CD4-positive, alpha-beta T cell treated with Interleukin-15 for 1 hour (primary cell): ENCODE results near the gene MGAT4C.
"Not testable (repeated sequence)": the region's sequence is repeated elsewhere in the genome, so short reads cannot be mapped to it uniquely, and the experiment has no call there.

Source experiments
- DNase-seq: peaks from one replicate; pipeline ENCODE4 v3.0.0-alpha.2; 2020

The MGAT4C gene

GRCh38 chr12:86122846-86123468 is 133.2 kb downstream of the MGAT4C start:
- DNase-seq, result no peak

- no peak for DNase-seq
Observed at GRCh38 chr12:86118161-86118560, 138.0 kb downstream of the MGAT4C start.

- DNase-seq, result no peak
Observed at GRCh38 chr12:86117711-86118110, 138.5 kb downstream of the MGAT4C start.

GRCh38 chr12:86104087-86104486 is 152.1 kb downstream of the MGAT4C start:
- no peak for DNase-seq

GRCh38 chr12:86097161-86097560 is 159.0 kb downstream of the MGAT4C start:
- no peak for DNase-seq

GRCh38 chr12:86091681-86092080 is 164.5 kb downstream of the MGAT4C start:
- DNase-seq, result no peak

- DNase-seq, result no peak
Observed at GRCh38 chr12:86081843-86082242, 174.3 kb downstream of the MGAT4C start.

- DNase-seq, result not testable (repeated sequence)
Observed at GRCh38 chr12:86059052-86059451, 197.1 kb downstream of the MGAT4C start.

- no peak for DNase-seq
Observed at GRCh38 chr12:86057092-86057845, 198.9 kb downstream of the MGAT4C start.

GRCh38 chr12:86052921-86053320 is 203.3 kb downstream of the MGAT4C start:
- no peak for DNase-seq

GRCh38 chr12:86050010-86050409 is 206.2 kb downstream of the MGAT4C start:
- no peak for DNase-seq

GRCh38 chr12:86044396-86044795 is 211.8 kb downstream of the MGAT4C start:
- DNase-seq, result no peak

GRCh38 chr12:86042062-86042461 is 214.1 kb downstream of the MGAT4C start:
- DNase-seq, result no peak

- DNase-seq, result no peak
Observed at GRCh38 chr12:86018361-86018760, 237.8 kb downstream of the MGAT4C start.

GRCh38 chr12:86015026-86015425 is 241.2 kb downstream of the MGAT4C start:
- no peak for DNase-seq

GRCh38 chr12:86006727-86007126 is 249.5 kb downstream of the MGAT4C start:
- no peak for DNase-seq

- DNase-seq, result no peak
Observed at GRCh38 chr12:85998074-85998473, 258.1 kb downstream of the MGAT4C start.

- no peak for DNase-seq
Observed at GRCh38 chr12:85996280-85996679, 259.9 kb downstream of the MGAT4C start.

GRCh38 chr12:85993746-85994145 is 262.4 kb downstream of the MGAT4C start:
- DNase-seq, result no peak

- no peak for DNase-seq
Observed at GRCh38 chr12:85985996-85986395, 270.2 kb downstream of the MGAT4C start.

GRCh38 chr12:85983601-85984000 is 272.6 kb downstream of the MGAT4C start:
- no peak for DNase-seq

- DNase-seq, result no peak
Observed at GRCh38 chr12:85979641-85980040, 276.6 kb downstream of the MGAT4C start.

- no peak for DNase-seq
Observed at GRCh38 chr12:85975716-85976115, 280.5 kb downstream of the MGAT4C start.

GRCh38 chr12:85971800-85972199 is 284.4 kb downstream of the MGAT4C start:
- no peak for DNase-seq

- no peak for DNase-seq
Observed at GRCh38 chr12:85968606-85969005, 287.6 kb downstream of the MGAT4C start.
